CD14-positive monocyte (primary cell): ENCODE measurements around the gene GMNC. TPM values are rescaled to one million over a fixed set of nuclear protein-coding genes. Genes with fewer than 3 reads are reported as not detected.

ENCODE experiments used
- DNase-seq, 3 donors: peaks; one replicate each; pipeline ENCODE4 v3.0.0-alpha.2; 2011 to 2022
- H2AFZ ChIP-seq: 2 replicates; pipeline ENCODE4 v1.6.0; 2012; ENCODE audit warnings: mild to moderate bottlenecking, low read depth, low read length, inconsistent platforms; ENCODE audit not compliant: insufficient read depth, poor library complexity, severe bottlenecking
- H3K27ac ChIP-seq, 2 donors: 1 replicate in 1 of 2; 2 replicates in 1 of 2; pipeline ENCODE4 v1.5.1; 2012 to 2013; ENCODE audit warnings: low read length in 2 of 2, control low read depth in 1 of 2, inconsistent platforms in 1 of 2, low read depth in 1 of 2, mild to moderate bottlenecking in 1 of 2
- H3K27me3 ChIP-seq, 2 donors: one replicate each; pipeline versions ENCODE4 v1.6.0 to v1.6.1; 2011 to 2013; ENCODE audit warnings: low read length in 2 of 2; ENCODE audit not compliant: control insufficient read depth in 2 of 2, insufficient read depth in 2 of 2
- H3K36me3 ChIP-seq, 2 donors: replicated peaks in 1 of 2; 1 replicate in 1 of 2; 2 replicates in 1 of 2; pipeline versions ENCODE4 v1.5.1 to v1.6.1; 2012 to 2013; ENCODE audit warnings: low read length in 2 of 2, control low read depth in 1 of 2, inconsistent platforms in 1 of 2, mild to moderate bottlenecking in 1 of 2; ENCODE audit not compliant: insufficient read depth in 2 of 2, control insufficient read depth in 1 of 2
- H3K4me1 ChIP-seq, 2 donors: 1 replicate in 1 of 2; 2 replicates in 1 of 2; pipeline versions ENCODE4 v1.5.1 to v1.6.1; 2012 to 2013; ENCODE audit warnings: low read length in 2 of 2, control low read depth in 1 of 2, inconsistent platforms in 1 of 2, mild to moderate bottlenecking in 1 of 2, moderate library complexity in 1 of 2; ENCODE audit not compliant: insufficient read depth in 2 of 2, control insufficient read depth in 1 of 2
- H3K4me2 ChIP-seq: replicated peaks from 2 replicates; pipeline ENCODE3; 2012; ENCODE audit warnings: low read length, moderate library complexity, mild to moderate bottlenecking; ENCODE audit not compliant: poor library complexity, severe bottlenecking; ENCODE audit errors: extremely low read depth
- H3K4me3 ChIP-seq, 3 experiments: fragments of 200-600 bp in 1 of 3; sonication (generic) in 1 of 3; replicated peaks in 1 of 3; 1 replicate in 2 of 3; 2 replicates in 1 of 3; pipeline ENCODE4 v1.5.1; 2011 to 2013; ENCODE audit warnings: low read length in 3 of 3, mild to moderate bottlenecking in 3 of 3, control low read depth in 2 of 3, low read depth in 2 of 3, inconsistent platforms in 1 of 3, moderate library complexity in 1 of 3
- H3K79me2 ChIP-seq: 2 replicates; pipeline ENCODE4 v1.6.0; 2012; ENCODE audit warnings: mild to moderate bottlenecking, control low read depth, inconsistent platforms, low read length, moderate library complexity; ENCODE audit not compliant: insufficient read depth
- H3K9ac ChIP-seq: 2 replicates; pipeline ENCODE4 v1.6.0; 2017; ENCODE audit warnings: low read length, mild to moderate bottlenecking; ENCODE audit not compliant: insufficient read depth, poor library complexity, severe bottlenecking
- H3K9me3 ChIP-seq, 2 donors: replicated peaks in 1 of 2; 1 replicate in 1 of 2; 2 replicates in 1 of 2; pipeline versions ENCODE4 v1.5.1 to v1.6.1; 2012 to 2013; ENCODE audit warnings: low read length in 2 of 2, control low read depth in 1 of 2; ENCODE audit not compliant: control insufficient read depth in 1 of 2, insufficient read depth in 1 of 2
- H4K20me1 ChIP-seq: 2 replicates; pipeline ENCODE4 v1.6.0; 2012; ENCODE audit warnings: mild to moderate bottlenecking, low read length, control low read depth, moderate library complexity; ENCODE audit not compliant: insufficient read depth
- H3K27ac Mint-ChIP-seq, 7 donors: one replicate each; pipeline ENCODE4 v1.8.0; 2020; ENCODE audit warnings: mild to moderate bottlenecking in 7 of 7, mixed read lengths in 7 of 7, moderate library complexity in 6 of 7, inconsistent platforms in 2 of 7
- H3K27me3 Mint-ChIP-seq, 3 donors: one replicate each; pipeline ENCODE4 v1.8.0; 2021 to 2022; ENCODE audit warnings: low read depth in 3 of 3, mild to moderate bottlenecking in 3 of 3, mixed read lengths in 3 of 3, moderate library complexity in 3 of 3, inconsistent platforms in 1 of 3
- H3K36me3 Mint-ChIP-seq, 2 donors: one replicate each; pipeline ENCODE4 v1.8.0; 2020; ENCODE audit warnings: mixed read lengths in 2 of 2, inconsistent platforms in 1 of 2, mild to moderate bottlenecking in 1 of 2
- H3K4me1 Mint-ChIP-seq: one replicate; pipeline ENCODE4 v1.8.0; 2020; ENCODE audit warnings: mild to moderate bottlenecking, mixed read lengths
- H3K4me3 Mint-ChIP-seq, 2 donors: one replicate each; pipeline ENCODE4 v1.8.0; 2020; ENCODE audit warnings: mild to moderate bottlenecking in 2 of 2, mixed read lengths in 2 of 2, moderate library complexity in 1 of 2
- H3K9me3 Mint-ChIP-seq, 7 donors: one replicate each; pipeline ENCODE4 v1.8.0; 2020 to 2022; ENCODE audit warnings: mixed read lengths in 7 of 7, mild to moderate bottlenecking in 6 of 7, moderate library complexity in 6 of 7, inconsistent platforms in 2 of 7
- WGBS: methylation state at CpG from one replicate; pipeline ENCODE4 v1.1.5; 2013; ENCODE audit warnings: missing lambda C conversion rate; ENCODE audit not compliant: insufficient coverage; 5-methylcytosine and 5-hydroxymethylcytosine counted together
- intact Hi-C, 2 donors: fragments of 100-400 bp; cut with micrococcal nuclease; formaldehyde crosslinking; loops; one replicate each; pipeline versions ENCODE4 v1.15.0 to v1.15.1; 2023
- polyA plus RNA-seq, 3 donors: library from polyadenylated mRNA; depleted of rRNA in 1 of 3; unstranded in 2 of 3; stranded (reverse) in 1 of 3; fragments of 300-500 nt in 2 of 3; fragments of >200 nt in 1 of 3; fragmentation: Illumina TruSeq in 2 of 3; gene quantifications; 1 replicate in 2 of 3; 2 replicates in 1 of 3; pipeline ENCODE4 v1.2.3, GENCODE V29; 2012 to 2021
- TF ChIP-seq, protein P1 (sequence below): fragments of 200-600 bp; IDR thresholded peaks from one replicate; pipeline ENCODE4 v1.8.0; 2022; ENCODE audit warnings: antibody characterized with exemption, mild to moderate bottlenecking

The GMNC gene
- polyA plus RNA-seq, 3 donors: not detected

DNA sequence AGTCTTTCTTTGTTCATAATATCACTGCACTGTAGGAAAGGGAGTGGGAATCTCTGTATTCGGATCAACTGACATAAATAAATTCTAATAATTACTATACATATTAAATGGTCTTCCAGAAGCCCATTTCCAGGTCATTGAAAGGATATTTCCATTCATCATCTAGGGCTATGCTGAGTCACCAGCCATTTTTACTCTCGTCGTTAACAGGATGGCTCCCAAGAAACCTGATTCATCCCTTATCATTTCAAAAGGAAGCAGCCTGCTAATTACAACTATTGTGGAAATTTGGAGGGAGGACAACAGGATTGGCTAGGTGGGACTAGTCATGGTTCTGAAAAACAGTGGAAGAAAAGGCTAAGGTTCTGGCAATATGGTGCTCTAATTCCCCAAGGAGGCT lies 13.6 kb downstream of the GMNC start:
- Mint-ChIP-seq H3K4me3 (no peak overlapping the region), H3K27ac (no peak overlapping the region), H3K27me3 (peaks cover 2 to 5% (median 2%) of the 10 kb centered on the region in 3 donors), H3K9me3 (peaks cover 0 to 3% (median 0%) of the 10 kb centered on the region in 7 donors), H3K4me1 (peaks cover 2% of the 10 kb centered on the region), H3K36me3 (no peaks in the 10 kb centered on the region)
- no peak for DNase-seq
- no peak overlapping the region for H3K27ac ChIP-seq
- H3K4me1 ChIP-seq: peaks cover 0 to 2% of the 10 kb centered on the region in 2 donors
- no peaks in the 10 kb centered on the region for H3K36me3 ChIP-seq
- H3K4me2 ChIP-seq: no peak overlapping the region
- no peak overlapping the region for H2AFZ ChIP-seq
- no peak overlapping the region for H3K9ac ChIP-seq
- no peaks in the 10 kb centered on the region for H4K20me1 ChIP-seq
- H3K4me3 ChIP-seq: no peak overlapping the region
- no CpG with 5 or more reads among the region's 3 CpGs for WGBS
- H3K27me3 ChIP-seq: no peaks in the 10 kb centered on the region
- H3K79me2 ChIP-seq: no peaks in the 10 kb centered on the region
- intact Hi-C loops: no loop called here
- TF ChIP-seq, protein P1, sequence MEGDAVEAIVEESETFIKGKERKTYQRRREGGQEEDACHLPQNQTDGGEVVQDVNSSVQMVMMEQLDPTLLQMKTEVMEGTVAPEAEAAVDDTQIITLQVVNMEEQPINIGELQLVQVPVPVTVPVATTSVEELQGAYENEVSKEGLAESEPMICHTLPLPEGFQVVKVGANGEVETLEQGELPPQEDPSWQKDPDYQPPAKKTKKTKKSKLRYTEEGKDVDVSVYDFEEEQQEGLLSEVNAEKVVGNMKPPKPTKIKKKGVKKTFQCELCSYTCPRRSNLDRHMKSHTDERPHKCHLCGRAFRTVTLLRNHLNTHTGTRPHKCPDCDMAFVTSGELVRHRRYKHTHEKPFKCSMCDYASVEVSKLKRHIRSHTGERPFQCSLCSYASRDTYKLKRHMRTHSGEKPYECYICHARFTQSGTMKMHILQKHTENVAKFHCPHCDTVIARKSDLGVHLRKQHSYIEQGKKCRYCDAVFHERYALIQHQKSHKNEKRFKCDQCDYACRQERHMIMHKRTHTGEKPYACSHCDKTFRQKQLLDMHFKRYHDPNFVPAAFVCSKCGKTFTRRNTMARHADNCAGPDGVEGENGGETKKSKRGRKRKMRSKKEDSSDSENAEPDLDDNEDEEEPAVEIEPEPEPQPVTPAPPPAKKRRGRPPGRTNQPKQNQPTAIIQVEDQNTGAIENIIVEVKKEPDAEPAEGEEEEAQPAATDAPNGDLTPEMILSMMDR: no peak
- H3K9me3 ChIP-seq: no peaks in the 10 kb centered on the region

DNA sequence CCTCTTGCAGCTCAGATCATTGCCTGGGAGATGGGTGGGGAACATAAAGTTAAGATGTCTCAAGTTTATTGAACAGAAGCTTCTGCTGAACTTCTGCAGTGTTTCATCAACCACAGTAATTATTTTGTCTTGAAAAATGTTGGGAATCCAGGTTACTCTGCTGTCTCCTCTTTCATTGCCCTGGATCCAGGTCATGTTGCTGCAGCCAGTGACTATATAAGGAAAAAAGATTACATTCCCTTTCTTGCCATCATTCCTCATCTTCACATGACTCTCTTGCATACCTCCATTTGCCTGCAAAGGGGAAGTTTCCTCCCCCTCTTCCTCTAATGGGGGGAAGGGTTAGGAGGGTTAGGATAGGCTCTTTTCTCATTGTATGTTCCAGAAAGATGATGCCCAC lies 15.1 kb downstream of the GMNC start:
- no peaks in the 10 kb centered on the region for H3K4me1 Mint-ChIP-seq
- no peak overlapping the region for H3K27ac Mint-ChIP-seq
- H3K36me3 Mint-ChIP-seq: no peaks in the 10 kb centered on the region
- Histone ChIP-seq H3K9me3 (no peaks in the 10 kb centered on the region), H4K20me1 (no peaks in the 10 kb centered on the region), H3K4me1 (no peaks in the 10 kb centered on the region), H3K79me2 (no peaks in the 10 kb centered on the region), H3K9ac (no peak overlapping the region), H3K36me3 (no peaks in the 10 kb centered on the region), H3K4me2 (no peak overlapping the region), H2AFZ (no peak overlapping the region), H3K27ac (no peak overlapping the region), H3K27me3 (no peaks in the 10 kb centered on the region), H3K4me3 (no peak overlapping the region)
- DNase-seq: no peak
- TF ChIP-seq, protein P1: no peak
- H3K27me3 Mint-ChIP-seq: peaks cover 2 to 5% (median 2%) of the 10 kb centered on the region in 3 donors
- no peak overlapping the region for H3K4me3 Mint-ChIP-seq
- peaks cover 0 to 1% (median 0%) of the 10 kb centered on the region in 7 donors for H3K9me3 Mint-ChIP-seq
- intact Hi-C loops: no loop called here
